Ureter (tissue), 1 donor: Measurements from ENCODE around the gene CLDN16. TPM values are rescaled to one million over a fixed set of nuclear protein-coding genes. Genes with fewer than 3 reads are reported as not detected.

Experiments used
- DNase-seq: peaks from one replicate; pipeline ENCODE4 v3.0.0-alpha.2; 2020; ENCODE audit warnings: low spot score
- total RNA-seq: library from RNA; stranded (reverse); gene quantifications from one replicate; pipeline ENCODE4 v1.2.4, GENCODE V29; 2023
- donor health status: DM: yes; HTN: yes; CAD: no.

The CLDN16 gene, protein sequence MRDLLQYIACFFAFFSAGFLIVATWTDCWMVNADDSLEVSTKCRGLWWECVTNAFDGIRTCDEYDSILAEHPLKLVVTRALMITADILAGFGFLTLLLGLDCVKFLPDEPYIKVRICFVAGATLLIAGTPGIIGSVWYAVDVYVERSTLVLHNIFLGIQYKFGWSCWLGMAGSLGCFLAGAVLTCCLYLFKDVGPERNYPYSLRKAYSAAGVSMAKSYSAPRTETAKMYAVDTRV
- 1.1 TPM for total RNA-seq

DNA sequence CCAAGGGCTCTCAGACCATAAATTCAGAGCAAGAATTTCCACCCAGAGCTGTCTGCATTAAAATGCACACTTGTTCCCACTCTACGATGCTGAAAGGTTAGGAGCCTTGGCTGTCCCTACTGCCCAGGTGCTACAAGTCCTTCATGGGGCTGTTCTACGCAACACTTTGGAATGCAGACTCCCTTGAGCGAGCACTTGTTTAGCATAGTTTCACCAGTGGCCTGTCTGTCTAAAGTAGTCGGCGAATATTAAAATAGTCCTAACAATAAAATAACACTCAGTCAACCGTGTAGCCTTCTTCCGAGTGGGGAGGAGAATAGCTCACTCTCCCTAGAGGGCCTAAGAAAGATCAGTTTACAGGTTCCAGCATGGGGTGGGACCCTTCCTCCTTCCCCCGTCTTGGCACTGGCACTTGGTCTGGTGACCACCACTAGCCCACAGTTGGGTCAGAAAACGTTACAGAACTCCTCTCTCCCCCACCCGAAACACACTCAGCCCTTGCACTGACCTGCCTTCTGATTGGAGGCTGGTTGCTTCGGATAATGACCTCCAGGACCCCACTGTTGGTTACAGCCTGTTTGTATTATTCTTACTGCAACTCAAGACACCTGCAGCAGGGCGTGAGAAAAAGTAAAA is at the start of gene CLDN16:
CLDN16 (plus strand) TSS at position 586 of the 636 bp plus-strand sequence. CDS start 167 bp downstream, outside the sequence.
- no peak for DNase-seq

DNA sequence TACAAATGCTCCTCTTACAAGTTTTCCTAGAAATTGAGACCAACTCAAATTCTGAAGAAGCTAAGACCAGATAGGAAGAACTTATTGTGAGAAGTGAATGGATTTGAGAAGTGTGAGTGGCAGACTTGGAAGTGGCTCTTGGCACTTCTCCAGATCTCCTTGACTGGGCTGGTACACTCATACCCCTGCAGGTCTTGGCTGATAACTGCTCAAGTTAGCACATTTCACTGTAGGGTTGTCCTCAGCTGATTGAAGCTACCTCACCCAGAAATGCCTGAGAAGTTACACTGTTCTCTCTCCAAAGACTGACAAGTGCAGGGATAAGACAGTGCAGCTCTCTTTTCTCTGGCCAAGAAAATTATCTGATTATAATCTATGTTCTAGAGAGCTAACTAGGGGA is 49.2 kb upstream of the CLDN16 start:
- DNase-seq, result no peak

DNA sequence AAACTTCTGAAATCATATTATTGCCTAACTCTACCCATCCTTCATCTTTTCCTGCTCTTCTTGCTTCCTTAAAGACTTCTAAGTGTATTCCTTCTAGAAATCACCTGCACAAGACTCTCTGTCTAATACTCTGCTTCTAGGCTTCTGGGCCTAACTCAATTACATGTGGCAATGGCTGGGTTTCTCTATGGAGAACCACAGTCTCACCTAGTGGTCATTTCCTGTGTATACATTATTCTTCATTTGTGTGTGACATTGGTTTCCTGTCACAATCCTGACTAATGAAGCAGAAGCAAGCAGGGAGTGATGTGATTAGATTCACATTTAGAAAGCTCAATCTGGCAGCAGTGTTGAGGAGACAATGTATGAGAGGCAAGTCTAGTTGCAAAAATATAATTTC is 48.8 kb upstream of the CLDN16 start:
- DNase-seq, result no peak

DNA sequence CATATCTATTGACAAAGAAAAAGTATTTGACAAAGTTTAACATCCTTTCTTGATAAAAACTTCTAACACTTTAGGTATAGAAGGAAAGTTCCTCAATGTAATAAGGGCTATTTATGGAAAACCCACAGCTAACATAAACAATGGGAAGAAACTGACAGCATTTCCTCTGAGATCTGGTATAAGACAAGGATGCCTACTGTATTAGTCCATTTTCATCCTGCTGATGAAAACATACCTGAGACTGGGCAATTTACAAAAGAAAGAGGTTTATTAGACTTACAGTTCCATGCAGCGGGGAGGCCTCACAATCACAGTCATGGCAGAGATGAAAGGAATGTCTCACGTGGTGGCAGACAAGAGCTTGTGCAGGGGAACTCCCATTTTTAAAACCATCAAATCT is 47.9 kb upstream of the CLDN16 start:
- no peak for DNase-seq

DNA sequence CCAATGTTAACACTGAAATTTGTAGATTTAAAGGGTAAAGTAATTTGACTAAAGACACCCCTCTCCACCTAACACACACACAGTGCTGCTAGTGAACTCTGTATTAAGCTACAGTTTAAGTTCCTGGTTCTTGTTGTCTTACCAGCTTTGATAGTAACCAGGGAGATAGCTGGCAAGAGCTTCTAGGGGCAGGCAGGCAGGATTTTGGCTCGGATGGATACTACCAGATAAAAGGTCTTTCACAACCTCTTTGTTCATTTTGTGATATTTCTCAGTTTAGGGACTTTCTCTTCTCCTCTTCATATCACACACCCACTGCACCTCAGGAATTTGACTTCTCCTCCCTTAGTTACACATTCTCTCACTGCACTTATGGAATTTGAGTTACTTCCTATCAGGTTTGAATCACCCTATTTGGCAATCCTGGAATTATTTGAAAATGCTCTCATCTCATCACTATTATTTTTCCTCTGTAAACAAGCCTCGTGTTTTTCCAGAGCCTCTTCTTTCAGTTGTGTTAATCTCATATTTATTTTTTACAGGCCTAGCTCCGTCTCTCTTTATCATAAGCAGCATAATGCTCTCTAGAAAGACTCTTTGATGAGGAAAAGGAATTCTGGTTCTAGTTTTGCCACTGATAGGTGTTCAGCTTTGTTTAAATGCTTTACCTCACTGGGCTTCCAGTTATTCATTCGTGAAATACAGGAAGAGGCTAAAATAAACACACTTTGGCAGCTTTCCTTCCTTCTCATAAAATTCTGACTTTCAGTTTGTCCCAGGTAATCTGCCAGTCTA is 42.7 kb upstream of the CLDN16 start:
- DNase-seq, result no peak

DNA sequence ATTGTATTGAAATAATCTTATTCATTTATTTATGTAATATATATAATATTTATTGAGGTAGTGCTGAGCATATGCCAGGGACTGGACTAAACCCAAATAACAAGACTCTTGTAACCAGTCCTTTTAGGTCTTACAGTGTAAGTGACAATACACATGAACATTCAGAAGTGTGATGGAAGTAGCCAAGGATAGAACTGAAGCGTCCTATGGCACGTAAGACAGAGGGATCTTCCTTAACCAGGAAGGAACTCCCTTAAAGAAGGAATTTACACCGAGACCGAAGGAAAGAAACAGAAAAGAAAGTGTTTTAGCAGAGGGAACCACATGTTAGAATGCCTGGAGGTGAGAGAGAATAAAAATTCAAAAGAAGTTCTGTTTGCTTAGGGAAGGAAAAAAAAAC is 42.1 kb upstream of the CLDN16 start:
- no peak for DNase-seq

DNA sequence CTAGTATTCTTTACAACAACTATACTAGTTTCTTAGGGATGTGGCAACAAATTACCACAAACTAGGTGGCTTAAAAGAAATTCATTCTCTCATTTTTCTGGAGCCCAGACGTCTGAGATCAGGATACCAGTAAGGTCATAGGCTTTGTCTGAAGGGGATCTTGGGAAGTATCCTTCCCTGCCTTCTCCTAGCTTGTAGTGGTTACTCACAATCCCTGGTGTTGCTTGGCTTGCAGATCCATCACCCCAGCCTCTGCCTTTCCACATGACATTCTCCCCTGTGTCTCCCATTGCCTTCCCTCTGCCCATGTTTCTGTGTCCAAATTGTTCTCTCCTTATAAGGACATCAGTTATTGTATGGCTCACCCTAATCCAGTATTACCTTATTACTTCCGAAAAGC is 41.4 kb upstream of the CLDN16 start:
- DNase-seq, result no peak

DNA sequence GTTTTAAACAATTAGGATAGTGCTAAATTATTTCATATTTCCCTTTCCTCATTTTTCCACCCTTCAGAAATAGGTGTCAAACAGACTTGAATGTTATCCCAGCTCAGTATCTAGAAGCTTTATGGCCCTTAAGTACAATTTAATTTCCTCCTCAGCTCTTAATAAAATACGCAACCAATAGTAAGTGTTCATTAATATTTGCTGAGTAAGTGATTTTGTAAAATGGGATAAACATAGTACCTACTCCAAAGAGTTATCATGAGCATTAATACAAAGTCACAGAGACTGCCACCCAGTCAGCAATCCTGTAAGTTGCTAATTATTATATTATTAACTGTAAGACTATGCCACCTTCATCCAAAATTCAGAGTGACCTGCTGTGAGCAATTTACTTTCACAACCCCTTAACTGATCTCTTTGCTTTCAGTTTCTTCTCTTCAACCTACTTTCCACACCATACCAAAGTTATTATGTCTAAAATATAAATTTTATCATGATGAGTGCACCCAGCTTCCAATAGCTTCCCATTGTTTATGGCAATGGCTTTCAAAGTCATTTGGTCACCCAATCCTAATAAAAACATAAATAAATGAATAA is 35.0 kb upstream of the CLDN16 start:
- DNase-seq, result no peak

DNA sequence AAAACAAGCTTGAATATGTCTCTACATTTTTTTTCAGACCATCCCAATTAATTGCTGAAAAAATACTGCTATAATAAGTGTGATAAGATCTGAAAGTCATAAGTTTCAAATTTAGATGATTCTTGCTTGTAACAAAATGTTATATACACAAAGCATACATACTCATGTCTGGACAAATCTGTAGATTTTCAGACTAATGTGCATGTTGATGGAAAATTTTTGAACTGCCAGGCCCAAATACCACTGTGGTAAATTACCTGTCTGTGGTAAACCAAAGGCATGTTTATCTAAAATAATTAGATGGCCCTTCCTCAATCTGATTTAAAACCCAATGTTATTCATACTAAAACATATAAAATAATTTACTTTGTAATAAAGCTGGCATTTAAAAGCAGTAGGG is 31.7 kb upstream of the CLDN16 start:
- DNase-seq, result no peak

DNA sequence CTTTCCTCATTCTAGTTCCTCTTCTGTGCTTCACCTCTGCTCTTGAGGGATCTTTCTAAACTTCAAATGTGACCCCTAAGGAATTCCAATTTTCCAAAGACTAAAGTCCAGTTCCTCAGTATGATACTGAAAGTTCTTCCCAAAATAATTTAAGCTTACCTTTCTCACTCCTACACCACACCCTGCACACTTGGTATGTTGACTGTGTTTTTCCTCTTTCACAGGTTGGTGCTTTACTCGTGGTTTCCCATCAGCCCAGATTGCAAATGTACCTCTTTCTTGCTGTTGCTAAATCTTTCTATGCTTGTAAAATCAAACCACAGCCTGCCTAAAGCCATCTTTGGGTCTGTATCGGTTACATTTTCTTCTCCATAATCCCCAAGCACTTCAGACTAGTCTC is 30.5 kb upstream of the CLDN16 start:
- no peak for DNase-seq

DNA sequence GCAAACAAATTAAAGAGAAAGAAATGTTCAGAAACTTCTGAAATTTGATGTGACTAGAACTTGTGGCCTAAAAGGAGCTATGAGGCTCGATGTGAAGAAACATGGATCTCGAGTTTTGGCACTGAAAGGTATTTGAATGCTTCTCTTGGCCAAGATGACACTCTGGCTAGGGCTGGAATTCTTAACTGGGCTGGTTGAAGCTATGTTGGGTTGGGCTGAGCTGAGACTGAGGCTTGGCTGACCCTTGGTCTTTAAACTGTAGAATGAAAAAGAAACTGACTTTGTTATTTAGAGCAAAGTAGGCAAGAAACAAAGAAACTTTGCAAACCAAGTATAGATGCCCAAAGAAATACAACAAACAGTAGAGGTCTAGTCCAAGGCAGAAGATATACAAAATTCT is 28.1 kb upstream of the CLDN16 start:
- DNase-seq, result no peak

DNA sequence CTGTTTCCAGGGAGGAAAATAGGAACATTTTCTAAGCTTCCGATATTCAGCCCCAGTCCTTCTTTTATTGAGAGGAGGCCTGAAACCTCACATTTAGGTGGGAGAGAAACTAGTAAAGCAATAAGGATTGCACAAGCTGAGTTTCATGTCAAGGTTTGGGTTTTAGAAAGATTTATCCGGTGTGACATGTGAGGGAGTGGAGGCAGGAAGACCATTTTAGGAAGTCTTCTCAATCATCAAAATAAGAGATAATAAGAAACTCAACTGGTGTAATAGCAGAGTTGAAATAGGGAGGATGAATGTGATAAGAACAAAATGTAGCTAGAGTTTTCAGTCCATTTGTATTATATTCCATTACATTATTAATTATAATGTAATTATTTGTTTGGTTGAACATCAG is 27.7 kb upstream of the CLDN16 start:
- DNase-seq, result no peak

DNA sequence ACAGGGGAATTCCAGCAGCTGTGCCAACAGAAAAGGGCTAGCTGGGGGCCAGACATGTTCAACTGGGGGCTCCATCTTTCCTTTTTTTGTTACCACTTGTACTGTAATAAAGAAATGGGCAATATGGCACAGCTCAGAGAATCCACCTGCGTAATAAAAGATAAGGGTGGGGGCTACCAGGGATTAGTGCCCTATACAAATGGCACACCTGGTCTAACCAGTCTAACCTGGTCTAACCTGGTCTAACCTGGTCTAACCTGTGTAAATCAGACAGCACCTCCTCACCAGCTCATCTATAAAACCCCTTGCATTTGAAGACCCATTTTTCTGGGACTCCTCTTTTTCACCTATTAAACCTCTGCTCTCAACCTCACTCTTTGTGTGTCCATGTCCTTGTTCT is 26.2 kb upstream of the CLDN16 start:
- DNase-seq, result no peak

DNA sequence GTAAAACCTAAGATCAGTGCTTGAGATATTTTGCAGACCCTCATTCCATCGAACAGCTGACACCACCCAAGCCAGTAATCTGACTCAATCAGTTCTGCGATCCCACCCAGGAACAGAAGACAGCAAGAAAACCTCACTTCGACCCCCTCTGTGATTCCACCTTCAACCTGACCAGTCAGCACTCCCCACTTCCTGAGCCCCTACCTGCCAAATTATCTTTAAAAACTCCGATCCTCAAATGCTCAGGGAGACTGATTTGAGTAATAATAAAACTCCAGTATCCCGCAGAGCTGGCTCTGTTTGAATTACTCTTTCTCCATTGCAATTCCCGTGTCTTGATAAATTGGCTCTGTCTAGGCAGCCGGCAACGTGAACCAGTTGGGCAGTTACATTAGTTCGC is 25.7 kb upstream of the CLDN16 start:
- no peak for DNase-seq

DNA sequence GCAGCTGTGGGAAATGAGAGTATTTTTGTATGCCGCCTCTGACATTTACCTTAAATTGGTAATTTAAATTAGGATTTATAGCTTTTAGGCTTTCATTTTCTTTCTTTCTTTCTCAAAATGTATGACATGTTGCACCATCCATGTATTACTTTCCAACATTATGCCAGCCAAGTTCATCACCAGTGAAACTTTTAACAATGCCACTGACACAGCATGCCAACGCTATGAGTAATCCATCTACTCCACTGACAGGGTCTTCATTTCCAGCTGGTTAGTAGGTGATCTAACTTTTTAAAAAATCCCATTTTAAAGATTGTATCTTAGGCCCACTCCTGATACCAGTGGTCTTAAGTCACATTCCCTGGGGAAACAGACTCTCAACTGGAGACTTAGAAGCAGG is 21.8 kb upstream of the CLDN16 start:
- DNase-seq, result no peak

DNA sequence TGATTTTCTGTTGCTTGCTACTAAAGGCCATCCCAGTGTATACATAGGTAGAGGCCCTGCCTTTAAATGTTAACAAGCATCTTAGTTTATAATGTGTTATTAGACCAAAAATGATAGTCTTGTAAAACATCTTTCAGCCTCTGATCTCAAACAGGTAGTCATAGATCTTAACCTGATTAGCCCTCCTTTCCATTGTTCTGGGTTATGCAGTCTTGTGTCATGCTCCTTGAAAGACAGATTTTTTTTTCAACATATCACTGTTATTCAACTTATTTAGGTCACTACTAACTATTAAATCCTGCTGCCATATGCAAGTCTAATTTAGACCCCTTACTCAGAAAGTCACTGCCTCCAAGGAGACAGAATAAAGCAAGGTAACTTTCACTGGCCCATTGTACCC is 19.1 kb upstream of the CLDN16 start:
- no peak for DNase-seq

DNA sequence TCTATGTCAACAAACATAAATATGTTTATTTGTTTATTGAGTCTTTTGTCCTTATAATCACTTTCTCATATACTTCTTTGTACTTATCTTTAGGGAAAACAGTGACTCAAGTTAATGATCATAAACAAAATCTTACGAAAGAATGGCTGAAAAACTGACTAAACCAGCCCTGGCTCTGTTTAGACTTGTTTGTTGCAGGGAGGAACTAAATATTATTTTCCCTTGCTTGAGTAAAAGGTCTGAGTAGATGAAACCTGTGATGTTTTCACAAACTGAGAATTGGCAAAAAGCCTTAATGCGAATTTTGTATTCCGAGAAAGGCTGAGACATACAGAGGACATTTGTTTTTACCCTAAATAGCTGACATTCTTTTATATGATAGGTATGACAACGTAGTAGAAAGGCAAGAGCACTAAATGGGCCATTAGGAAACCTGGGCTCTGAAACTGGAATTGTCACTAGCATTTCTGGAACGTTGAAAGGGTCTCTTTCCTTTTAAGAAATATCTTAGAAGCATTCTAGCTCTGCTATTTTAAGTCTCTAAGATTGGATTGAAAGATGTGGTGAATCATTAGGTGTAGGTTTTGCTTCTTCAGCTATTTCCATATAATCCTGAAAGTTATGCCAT is 18.2 kb upstream of the CLDN16 start:
- DNase-seq, result no peak

DNA sequence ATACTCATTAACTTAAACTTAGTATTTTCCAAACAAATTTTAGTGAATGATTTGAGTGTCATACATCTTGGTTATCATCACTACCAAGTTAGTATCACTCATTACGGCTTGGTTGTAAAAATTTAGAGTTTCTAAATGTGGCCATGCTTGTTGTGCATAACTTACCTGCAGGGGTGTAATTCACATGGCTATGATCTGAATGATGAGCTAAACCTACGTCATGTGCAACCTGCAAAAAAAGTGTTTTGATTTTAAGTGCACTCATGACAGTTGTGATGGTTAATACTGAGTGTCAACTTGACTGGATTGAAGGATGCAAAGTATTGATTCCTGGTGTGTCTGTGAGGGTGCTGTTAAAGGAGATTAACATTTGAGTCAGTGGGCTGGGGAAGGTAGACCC is 17.6 kb upstream of the CLDN16 start:
- DNase-seq, result no peak

DNA sequence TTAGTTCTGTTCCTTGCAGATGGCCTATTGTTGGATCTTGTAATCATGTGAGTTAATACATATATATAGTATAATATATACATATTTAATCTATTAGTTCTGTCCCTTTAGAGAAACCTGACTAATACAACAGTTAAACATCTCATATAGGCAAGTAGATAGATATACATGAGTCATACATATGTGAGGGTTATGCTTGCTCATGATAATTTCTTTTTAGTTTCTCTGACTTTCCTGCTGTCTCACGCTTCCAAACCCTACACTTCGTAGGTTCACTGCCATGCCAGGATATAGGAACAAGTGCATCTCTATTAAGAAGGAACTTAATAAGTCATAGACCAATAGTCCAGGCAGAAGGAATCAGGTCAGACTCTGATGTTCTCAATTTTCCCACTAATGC is 16.8 kb upstream of the CLDN16 start:
- no peak for DNase-seq

DNA sequence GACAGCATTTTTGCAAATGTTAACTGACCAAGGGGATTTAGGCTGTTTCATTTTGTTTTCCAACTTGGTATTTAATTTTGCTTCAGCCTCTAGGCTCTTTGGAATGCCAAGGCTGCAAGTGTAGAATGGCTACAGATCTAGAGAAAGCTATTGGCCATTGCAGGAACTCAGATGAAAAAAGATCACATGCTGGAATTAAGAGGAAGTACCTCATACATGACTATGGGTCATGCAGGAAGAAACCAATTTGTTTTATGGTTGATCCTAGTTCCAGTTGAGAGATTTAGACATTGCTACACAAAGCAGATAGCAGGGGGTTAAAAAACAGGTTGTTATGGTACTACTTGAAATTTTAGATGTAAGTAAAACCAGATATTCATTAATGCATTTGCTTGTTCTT is 12.7 kb upstream of the CLDN16 start:
- DNase-seq, result no peak

DNA sequence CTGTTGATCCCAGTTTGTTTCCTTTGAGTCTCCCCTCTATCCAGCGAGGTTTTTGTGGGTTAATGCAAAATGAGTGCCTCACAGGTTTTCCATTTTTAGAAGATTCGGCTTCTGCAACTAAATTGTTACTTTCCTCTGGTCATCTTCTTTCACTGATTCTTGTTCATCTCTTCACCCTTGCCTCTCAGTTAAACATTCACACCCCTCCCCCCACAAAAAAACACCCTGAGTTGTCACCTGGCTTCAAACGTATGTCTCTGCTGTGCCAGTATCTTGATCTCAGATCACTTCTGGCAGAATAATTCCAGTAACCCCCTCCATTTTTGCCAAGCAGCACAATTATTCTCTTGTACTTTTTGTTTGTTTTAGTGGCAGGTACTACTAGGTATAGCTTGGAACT is 12.3 kb upstream of the CLDN16 start:
- no peak for DNase-seq

DNA sequence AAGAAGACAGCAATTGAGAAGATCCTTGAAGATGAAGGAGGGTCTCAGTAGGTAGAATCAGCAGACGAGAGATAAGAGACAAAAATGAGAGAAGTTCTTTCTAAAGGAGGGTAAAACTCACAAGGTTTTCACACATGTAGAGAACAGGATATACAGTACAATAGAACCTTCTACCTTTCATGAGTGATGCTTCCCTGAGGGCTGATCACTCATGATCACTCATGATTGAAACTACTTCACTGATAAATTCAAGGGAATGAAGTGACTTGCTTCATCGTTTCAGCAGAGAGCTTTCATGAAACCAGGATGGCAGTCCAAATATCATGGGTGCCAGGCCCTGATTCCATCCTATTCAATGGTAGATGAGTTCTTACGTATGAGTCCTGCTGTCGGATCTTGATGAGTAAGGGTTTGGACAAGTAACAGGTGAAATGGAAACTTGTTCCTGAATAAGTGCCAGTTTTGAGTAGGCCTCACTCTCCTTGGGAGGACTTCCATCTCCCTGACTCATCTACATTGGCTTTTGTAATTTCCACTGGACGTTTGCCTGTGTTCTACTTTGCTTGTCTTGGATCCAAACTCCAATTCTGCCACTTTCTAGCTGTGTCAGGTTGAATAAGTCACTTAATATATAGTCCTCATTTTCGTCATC is 9.6 kb upstream of the CLDN16 start:
- DNase-seq, result no peak
